Adrenal gland (tissue), 12 donors: ENCODE data around the gene RNF135. TPM values are rescaled to one million over a fixed set of nuclear protein-coding genes. Genes with fewer than 3 reads are reported as not detected.
"Not testable (repeated sequence)": the region's sequence is repeated elsewhere in the genome, so short reads cannot be mapped to it uniquely, and the experiment has no call there.

Experiments
- DNase-seq, 7 donors: peaks; one replicate each; pipeline ENCODE4 v3.0.0-alpha.2; 2019 to 2020
- H3K27ac ChIP-seq, 5 donors: fragments of 200-600 bp; sonication (generic) in 4 of 5; 1 replicate in 3 of 5; 2 replicates in 2 of 5; pipeline versions ENCODE4 v1.5.1 to v1.8.0; 2016 to 2020; ENCODE audit warnings: mild to moderate bottlenecking in 1 of 5
- H3K27me3 ChIP-seq: fragments of 200-600 bp; 2 replicates; pipeline ENCODE4 v1.8.0; 2021
- H3K36me3 ChIP-seq, 2 donors: fragments of 200-600 bp; replicated peaks in 1 of 2; 1 replicate in 1 of 2; 2 replicates in 1 of 2; pipeline versions ENCODE4 v1.5.1 to v1.8.0; 2018 to 2022
- H3K4me1 ChIP-seq, 2 donors: fragments of 200-600 bp; replicated peaks in 1 of 2; 1 replicate in 1 of 2; 2 replicates in 1 of 2; pipeline versions ENCODE4 v1.5.1 to v1.8.0; 2018 to 2021
- H3K4me3 ChIP-seq, 4 donors: fragments of 200-600 bp; sonication (generic) in 3 of 4; one replicate each; pipeline ENCODE4 v1.5.1; 2016 to 2018
- H3K9me3 ChIP-seq, 3 donors: fragments of 200-600 bp; sonication (generic) in 1 of 3; replicated peaks in 1 of 3; 1 replicate in 2 of 3; 2 replicates in 1 of 3; pipeline versions ENCODE4 v1.5.1 to v1.8.0; 2016 to 2021
- CTCF ChIP-seq, 6 experiments: fragments of 450-650 bp in 4 of 6; fragments of 200-600 bp in 2 of 6; sonication (generic) in 1 of 6; IDR thresholded peaks; 1 replicate in 5 of 6; 2 replicates in 1 of 6; pipeline versions ENCODE4 v1.5.1 to v1.8.0; 2016 to 2021; ENCODE audit warnings: antibody characterized with exemption in 6 of 6, mild to moderate bottlenecking in 2 of 6, moderate library complexity in 1 of 6
- POLR2A ChIP-seq, 2 donors: fragments of 450-650 bp; IDR thresholded peaks; one replicate each; pipeline ENCODE4 v1.6.1; 2017; ENCODE audit warnings: antibody characterized with exemption in 2 of 2, mild to moderate bottlenecking in 2 of 2, moderate library complexity in 1 of 2
- WGBS, 4 donors: extraction: QIAGEN DNeasy Blood & Tissue Kit in 2 of 4; methylation state at CpG; one replicate each; pipeline versions ENCODE4 v1.1.5 to v1.1.7; 2013 to 2017; 5-methylcytosine and 5-hydroxymethylcytosine counted together
- intact Hi-C, 2 donors: fragments of 100-400 bp; cut with DNase I; formaldehyde crosslinking; loops; one replicate each; pipeline versions ENCODE4 v1.14.1 to v1.15.0; 2022 to 2023
- polyA plus RNA-seq, 3 donors: library from polyadenylated mRNA; stranded (reverse); fragments of 200-250 nt in 2 of 3; fragments of 350-450 nt in 1 of 3; fragmentation: Illumina TruSeq in 1 of 3; extraction: RNeasy Lipid Tissue Mini Kit (QIAGEN cat#74804) in 1 of 3; gene quantifications; one replicate each; pipeline ENCODE4 v1.2.3, GENCODE V29; 2013 to 2014
- total RNA-seq, 9 donors: library from RNA; depleted of rRNA in 4 of 9; stranded (reverse); fragments of >200 nt in 4 of 9; fragments of 120-200 nt in 1 of 9; fragmentation: NEBNext Ultra II Directional in 1 of 9; extraction: Animal tissue kit (Norgen Biotek cat#: 25700) in 1 of 9; gene quantifications; one replicate each; pipeline versions ENCODE4 v1.1.0 to v1.2.4, GENCODE V29; 2013 to 2023
- donor health status: healthy with polysubstance abuse.
- donor health status: Bipolar disorder and iron deficiency.
- donor health status: DM: yes; HTN: yes; CAD: no.
- donor health status: DM: no; HTN: no; CAD: no.
- donor health status: DM: no; HTN: no; CAD: no.
- donor health status: DM: yes; HTN: yes; CAD: no.

The RNF135 gene
- total and polyA plus RNA-seq, 12 donors: 7.4 to 35.6 (median 21.5) TPM

GRCh38 chr17:31013844-31014243 is 43.0 kb downstream of the RNF135 start:
- intact Hi-C loops: no loop called here
- Histone ChIP-seq H3K27me3 (no peaks in the 10 kb centered on the region), H3K27ac (no peak overlapping the region), H3K9me3 (no peaks in the 10 kb centered on the region), H3K4me1 (no peaks in the 10 kb centered on the region), H3K4me3 (no peak overlapping the region), H3K36me3 (no peaks in the 10 kb centered on the region)
- DNase-seq: no peak
- WGBS, 4 donors: 92 to 96% (median 93%) methylated on average over 3 of the region's 3 CpGs
- TF ChIP-seq POLR2A (IDR thresholded peaks at IDR 0.05) (no peak), CTCF (IDR thresholded peaks at IDR 0.05) (no peak)

DNA sequence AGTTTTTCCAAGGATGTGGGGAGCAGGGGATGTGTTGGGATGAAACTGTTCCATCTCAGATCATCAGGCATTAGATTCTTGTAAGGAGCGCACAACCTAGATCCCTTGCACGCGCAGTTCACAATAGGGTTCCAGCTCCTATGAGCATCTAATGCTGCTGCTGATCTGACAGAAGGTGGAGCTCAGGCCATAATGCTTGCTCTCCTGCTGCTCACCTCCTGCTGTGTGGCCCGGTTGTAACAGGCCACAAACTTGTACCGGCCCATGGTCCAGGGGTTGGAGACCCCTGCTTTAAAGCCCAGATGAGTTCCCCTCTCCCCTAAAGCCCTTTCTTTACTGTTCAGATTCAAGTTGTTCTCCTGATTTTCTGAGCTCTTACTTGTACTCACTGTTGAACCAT is 44.8 kb downstream of the RNF135 start:
- Histone ChIP-seq H3K9me3 (no peaks in the 10 kb centered on the region), H3K27ac (no peak overlapping the region), H3K27me3 (no peaks in the 10 kb centered on the region), H3K4me1 (no peaks in the 10 kb centered on the region), H3K36me3 (no peaks in the 10 kb centered on the region), H3K4me3 (no peak overlapping the region)
- TF ChIP-seq POLR2A (IDR thresholded peaks at IDR 0.05) (no peak), CTCF (IDR thresholded peaks at IDR 0.05) (no peak)
- DNase-seq: no peak
- 83 to 90% (median 86%) methylated on average over 5 of the region's 5 CpGs for WGBS, 4 donors
- intact Hi-C loops: no loop called here

- H3K36me3 ChIP-seq: no peaks in the 10 kb centered on the region
- H3K4me3 ChIP-seq: no peak overlapping the region
- H3K27ac ChIP-seq: no peak overlapping the region
- no peaks in the 10 kb centered on the region for H3K4me1 ChIP-seq
- DNase-seq: no peak
- no peaks in the 10 kb centered on the region for H3K27me3 ChIP-seq
- intact Hi-C loops: no loop called here
- 91 to 96% (median 95%) methylated on average over 2 of the region's 2 CpGs for WGBS, 4 donors
- no peaks in the 10 kb centered on the region for H3K9me3 ChIP-seq
- no peak for TF ChIP-seq CTCF (IDR thresholded peaks at IDR 0.05)
- no peak for TF ChIP-seq POLR2A (IDR thresholded peaks at IDR 0.05)
Observed at GRCh38 chr17:31019004-31019403, 48.2 kb downstream of the RNF135 start.

DNA sequence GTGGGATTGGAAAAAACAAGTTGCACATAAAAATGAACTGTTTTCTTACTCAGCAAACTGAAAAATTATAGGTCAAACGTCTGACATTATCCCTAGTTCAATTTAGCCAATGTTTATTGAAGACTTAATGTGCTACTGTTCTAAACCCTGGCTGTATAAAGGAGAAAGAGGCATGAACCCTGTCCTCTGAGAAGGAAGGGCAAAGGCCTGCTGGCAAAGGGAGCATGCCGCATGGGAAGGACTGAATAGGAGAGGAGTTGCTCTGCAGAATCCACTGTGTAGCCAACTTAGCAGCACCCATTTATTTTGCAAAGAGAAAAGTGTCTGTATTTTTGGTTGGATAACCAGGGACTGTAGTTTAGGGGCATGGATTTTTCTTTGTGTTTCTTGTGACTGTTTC is 52.3 kb downstream of the RNF135 start:
- H3K27me3 ChIP-seq, H3K4me1 ChIP-seq, intact Hi-C loops, H3K9me3 ChIP-seq, H3K36me3 ChIP-seq, H3K27ac ChIP-seq, H3K4me3 ChIP-seq, DNase-seq: not testable (repeated sequence)
- WGBS, 4 donors: 41 to 56% (median 44%) methylated on average over 1 of the region's 2 CpGs

GRCh38 chr17:31031841-31032240 is 61.0 kb downstream of the RNF135 start:
- H3K27me3 ChIP-seq: no peaks in the 10 kb centered on the region
- TF ChIP-seq CTCF (IDR thresholded peaks at IDR 0.05): no peak

GRCh38 chr17:31035611-31036010 is 64.8 kb downstream of the RNF135 start:
- H3K4me3 ChIP-seq, DNase-seq, intact Hi-C loops, H3K4me1 ChIP-seq, H3K27me3 ChIP-seq, H3K27ac ChIP-seq, H3K36me3 ChIP-seq, H3K9me3 ChIP-seq: not testable (repeated sequence)
- WGBS, 4 donors: 90 to 93% (median 91%) methylated on average over 5 of the region's 5 CpGs

More at GRCh38 chr17:31031841-31032240, 61.0 kb downstream of the RNF135 start:
- H3K4me1 ChIP-seq: no peaks in the 10 kb centered on the region
- intact Hi-C loops: no loop called here
- no peaks in the 10 kb centered on the region for H3K36me3 ChIP-seq
- DNase-seq: no peak
- H3K9me3 ChIP-seq: no peaks in the 10 kb centered on the region
- no peak overlapping the region for H3K4me3 ChIP-seq
- WGBS, 4 donors: 87 to 95% (median 92%) methylated on average over 8 of the region's 8 CpGs
- no peak overlapping the region for H3K27ac ChIP-seq

GRCh38 chr17:31040837-31041236 is 70.0 kb downstream of the RNF135 start:
- 93 to 97% (median 95%) methylated on average over 7 of the region's 7 CpGs for WGBS, 4 donors
- H3K27me3 ChIP-seq, DNase-seq, intact Hi-C loops, H3K4me1 ChIP-seq, H3K36me3 ChIP-seq, H3K9me3 ChIP-seq, H3K27ac ChIP-seq, H3K4me3 ChIP-seq: not testable (repeated sequence)

- H3K9me3 ChIP-seq, H3K36me3 ChIP-seq, H3K27me3 ChIP-seq, intact Hi-C loops, H3K4me3 ChIP-seq, H3K4me1 ChIP-seq, H3K27ac ChIP-seq, DNase-seq: not testable (repeated sequence)
- 83 to 92% (median 88%) methylated on average over 6 of the region's 6 CpGs for WGBS, 4 donors
Observed at GRCh38 chr17:31042378-31042777, 71.5 kb downstream of the RNF135 start.
